Kidney epithelial cell (primary cell): Measurements from ENCODE around the gene DDX42. TPM values are rescaled to one million over a fixed set of nuclear protein-coding genes. Genes with fewer than 3 reads are reported as not detected.

Experiments used
- DNase-seq: peaks from one replicate; pipeline ENCODE4 v3.0.0-alpha.2; 2010; ENCODE audit warnings: low read depth
- H3K27me3 ChIP-seq: 2 replicates; pipeline ENCODE4 v1.6.0; 2011; ENCODE audit warnings: low read length; ENCODE audit not compliant: control insufficient read depth, insufficient read depth
- H3K36me3 ChIP-seq: 2 replicates; pipeline ENCODE4 v1.5.1; 2011; ENCODE audit warnings: low read length; ENCODE audit not compliant: control insufficient read depth, insufficient read depth
- H3K4me3 ChIP-seq: 2 replicates; pipeline ENCODE4 v1.5.1; 2011; ENCODE audit warnings: low read depth, mild to moderate bottlenecking, control low read depth, low read length
- total RNA-seq: library from RNA; depleted of rRNA; stranded (reverse); fragments of >200 nt; gene quantifications from 2 replicates; pipeline ENCODE4 v1.2.3, GENCODE V29; 2015
- TF ChIP-seq, protein P1 (sequence below): IDR thresholded peaks from 2 replicates; pipeline ENCODE4 v1.5.1; 2011; ENCODE audit warnings: mild to moderate bottlenecking, moderate library complexity, low read length, control low read depth, inconsistent platforms; ENCODE audit not compliant: insufficient read depth, poor library complexity, severe bottlenecking

DDX42 gene
- total RNA-seq, 1 donor from 2014 or later: 55.7 TPM

DNA sequence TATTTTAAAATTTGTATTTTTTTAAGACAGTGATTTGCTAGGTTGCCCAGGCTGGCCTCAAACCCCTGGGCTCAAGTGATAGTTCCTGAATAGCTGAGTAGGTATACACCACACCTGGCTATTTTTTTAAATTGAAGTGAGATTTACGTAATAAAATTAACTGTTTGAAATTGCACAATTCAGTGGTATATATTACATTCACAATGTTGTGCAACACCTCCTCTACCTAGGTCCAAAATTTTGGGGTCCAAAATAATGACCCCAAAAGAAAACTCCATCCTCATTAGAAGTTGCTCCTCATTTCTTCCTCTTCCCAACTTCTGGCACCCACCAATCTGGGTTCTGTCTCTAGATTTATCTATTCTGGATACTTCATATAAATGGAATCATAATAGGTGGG, 71.5 kb downstream of the DDX42 start:
- H3K4me3 ChIP-seq: no peak overlapping the region

DNA sequence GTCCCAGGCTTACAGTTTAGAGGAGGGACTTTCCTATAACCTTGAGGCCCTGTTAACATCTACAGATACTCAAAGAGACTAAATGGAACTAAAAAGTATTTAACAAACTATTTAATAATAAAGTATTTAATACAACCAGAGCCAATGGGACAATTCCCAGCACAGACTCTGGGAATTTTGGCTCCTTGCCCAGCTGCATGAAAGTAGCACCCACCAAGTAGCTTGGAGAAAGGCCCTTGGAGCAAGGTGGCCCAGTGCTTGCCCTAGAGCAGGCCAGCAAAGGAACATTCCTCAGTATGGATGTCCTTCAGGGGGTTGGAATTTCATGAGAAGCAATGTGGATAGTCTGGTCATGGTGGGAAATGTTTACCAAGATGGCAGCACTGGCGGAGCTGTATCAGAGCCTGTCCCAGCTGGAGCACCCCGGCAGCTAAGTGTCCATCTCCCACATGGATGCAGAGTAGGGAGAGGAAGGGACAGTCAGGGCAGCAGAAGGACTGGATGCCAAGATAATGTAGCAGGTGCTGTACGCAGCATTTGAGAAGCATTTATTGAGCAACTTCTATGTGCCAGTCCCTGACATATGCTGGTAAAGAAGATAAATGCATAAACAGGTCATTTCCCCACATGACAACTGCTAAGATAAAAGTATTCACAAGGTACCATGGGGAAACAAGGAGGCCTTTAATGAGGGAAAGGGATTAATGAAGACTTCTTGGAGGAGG, 73.7 kb downstream of the DDX42 start:
- Histone ChIP-seq H3K27me3 (peaks cover 2% of the 10 kb centered on the region), H3K4me3 (no peak overlapping the region), H3K36me3 (no peaks in the 10 kb centered on the region)
- TF ChIP-seq, protein P1, sequence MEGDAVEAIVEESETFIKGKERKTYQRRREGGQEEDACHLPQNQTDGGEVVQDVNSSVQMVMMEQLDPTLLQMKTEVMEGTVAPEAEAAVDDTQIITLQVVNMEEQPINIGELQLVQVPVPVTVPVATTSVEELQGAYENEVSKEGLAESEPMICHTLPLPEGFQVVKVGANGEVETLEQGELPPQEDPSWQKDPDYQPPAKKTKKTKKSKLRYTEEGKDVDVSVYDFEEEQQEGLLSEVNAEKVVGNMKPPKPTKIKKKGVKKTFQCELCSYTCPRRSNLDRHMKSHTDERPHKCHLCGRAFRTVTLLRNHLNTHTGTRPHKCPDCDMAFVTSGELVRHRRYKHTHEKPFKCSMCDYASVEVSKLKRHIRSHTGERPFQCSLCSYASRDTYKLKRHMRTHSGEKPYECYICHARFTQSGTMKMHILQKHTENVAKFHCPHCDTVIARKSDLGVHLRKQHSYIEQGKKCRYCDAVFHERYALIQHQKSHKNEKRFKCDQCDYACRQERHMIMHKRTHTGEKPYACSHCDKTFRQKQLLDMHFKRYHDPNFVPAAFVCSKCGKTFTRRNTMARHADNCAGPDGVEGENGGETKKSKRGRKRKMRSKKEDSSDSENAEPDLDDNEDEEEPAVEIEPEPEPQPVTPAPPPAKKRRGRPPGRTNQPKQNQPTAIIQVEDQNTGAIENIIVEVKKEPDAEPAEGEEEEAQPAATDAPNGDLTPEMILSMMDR: no peak
- DNase-seq: no peak

More for the DNA sequence above, 71.5 kb downstream of the DDX42 start:
- DNase-seq: no peak
- no peaks in the 10 kb centered on the region for H3K36me3 ChIP-seq
- peaks cover 2% of the 10 kb centered on the region for H3K27me3 ChIP-seq
- TF ChIP-seq, protein P1: no peak

DNA sequence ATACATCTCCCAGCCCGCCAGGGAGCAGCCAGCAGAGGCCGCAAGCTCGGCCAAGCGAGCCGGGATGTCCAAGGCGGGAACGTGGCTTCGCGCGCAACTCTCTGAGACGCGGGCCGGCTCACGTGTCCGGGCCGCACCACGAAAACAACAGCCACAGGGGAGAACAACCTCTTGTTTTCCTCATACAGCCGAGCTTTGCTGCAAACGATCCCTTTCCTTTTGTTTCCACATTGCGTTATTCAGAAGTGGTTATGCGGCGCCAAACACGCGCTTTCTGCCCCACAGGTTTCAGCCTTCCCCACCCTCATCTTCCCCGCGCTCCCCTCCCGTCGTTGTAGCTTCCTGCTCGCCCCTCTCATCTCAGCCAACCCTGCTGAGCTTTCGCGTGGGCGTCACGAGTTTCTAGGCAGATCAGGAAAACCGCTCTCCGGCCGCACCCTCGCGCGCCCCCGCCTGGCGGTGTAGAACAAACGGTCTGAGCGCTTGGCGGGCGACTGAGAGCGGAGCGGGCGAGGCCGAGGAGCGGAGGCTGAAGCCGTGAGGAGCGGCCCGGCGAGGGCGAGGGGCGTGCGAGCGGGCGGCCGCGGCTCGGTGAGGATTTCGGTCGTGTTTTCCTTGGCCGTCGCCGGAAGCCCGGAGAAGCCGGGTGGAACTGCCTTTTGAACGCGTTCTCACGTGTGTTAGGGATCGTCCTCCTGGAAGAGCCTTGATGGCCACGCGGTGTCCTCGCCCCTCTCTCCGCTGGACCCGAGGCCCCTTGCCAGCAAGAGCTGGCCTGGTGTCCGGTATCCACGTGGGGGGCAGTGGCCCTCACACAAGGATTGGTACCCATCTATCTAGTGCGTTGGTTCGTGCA, 75.1 kb downstream of the DDX42 start:
- DNase-seq: no peak
- Histone ChIP-seq H3K4me3 (peak overlapping the region; percentile 29), H3K36me3 (no peaks in the 10 kb centered on the region), H3K27me3 (peaks cover 2% of the 10 kb centered on the region)
- TF ChIP-seq, protein P1: peak; percentile 72

DNA sequence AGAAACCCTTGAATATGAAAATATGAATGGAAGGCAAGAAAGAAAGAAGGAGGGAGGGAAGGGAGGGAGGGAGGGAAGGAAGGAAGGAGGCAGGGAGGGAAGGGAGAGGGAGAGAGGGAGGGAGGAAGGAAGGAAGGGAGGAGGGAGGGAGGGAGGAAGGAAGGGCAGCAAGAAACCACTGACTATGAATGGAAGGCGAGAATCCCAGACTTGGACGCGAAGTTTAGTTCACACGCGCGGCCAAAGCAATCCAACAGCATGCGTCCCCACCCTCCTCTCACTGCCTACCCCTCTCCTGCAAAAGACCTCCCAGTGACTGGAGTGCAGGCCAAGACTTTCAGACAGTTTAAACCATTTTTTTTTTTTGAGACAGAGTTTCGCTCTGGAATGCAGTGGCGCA, 76.4 kb downstream of the DDX42 start:
- Histone ChIP-seq H3K36me3 (no peaks in the 10 kb centered on the region), H3K27me3 (peaks cover 2% of the 10 kb centered on the region), H3K4me3 (no peak overlapping the region)
- TF ChIP-seq, protein P1: no peak
- DNase-seq: no peak

DNA sequence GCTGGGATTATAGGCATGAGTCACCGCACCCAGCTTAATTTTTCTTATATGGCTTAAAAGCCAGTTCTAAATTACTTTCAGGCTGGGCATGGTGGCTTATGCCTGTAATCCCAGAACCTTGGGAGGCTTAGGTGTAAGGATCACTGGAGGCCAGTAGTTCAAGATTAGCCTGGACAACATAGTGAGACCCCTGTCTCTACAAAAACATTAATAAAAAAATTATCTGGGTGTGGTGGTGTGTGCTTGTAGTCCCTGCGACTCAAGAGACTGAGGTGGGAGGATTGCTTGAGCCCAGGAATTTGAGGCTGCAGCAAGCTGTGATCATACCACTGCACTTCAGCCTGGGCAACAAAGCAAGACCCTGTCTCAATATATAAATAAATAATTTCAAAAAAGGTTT, 79.3 kb downstream of the DDX42 start:
- TF ChIP-seq, protein P1: no peak
- Histone ChIP-seq H3K27me3 (peaks cover 2% of the 10 kb centered on the region), H3K36me3 (no peaks in the 10 kb centered on the region), H3K4me3 (no peak overlapping the region)
- DNase-seq: no peak
